ENCODE measurements around the gene CEP135. TPM values are rescaled to one million over a fixed set of nuclear protein-coding genes. Genes with fewer than 3 reads are reported as not detected.
"Not testable (repeated sequence)": the region's sequence is repeated elsewhere in the genome, so short reads cannot be mapped to it uniquely, and the experiment has no call there.

The CEP135 gene
- total RNA-seq, 2 experiments from 2014 or later, result 21.6 to 32.7 TPM

DNA sequence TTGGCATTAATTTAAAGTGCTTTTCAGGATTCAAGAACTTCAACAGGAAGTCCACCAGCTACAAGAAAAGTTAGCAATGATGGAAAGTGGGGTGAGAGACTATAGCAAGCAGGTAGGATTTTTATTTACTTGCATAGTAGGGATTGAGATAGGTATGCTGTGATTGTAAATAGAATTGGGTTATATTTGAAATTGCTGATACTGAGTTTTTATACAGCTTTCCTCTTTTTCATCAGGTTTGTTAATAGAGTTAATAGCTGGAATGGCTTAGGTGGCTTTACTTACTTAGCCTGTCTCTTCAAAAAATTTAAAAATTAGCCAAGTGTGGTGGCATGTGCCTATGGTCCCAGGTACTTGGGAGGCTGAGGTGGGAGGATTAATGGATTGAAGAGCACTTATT, 10.9 kb downstream of the CEP135 start:
- Histone ChIP-seq H3K9me2 (ENCODE audit: insufficient read depth, low read length) (no peaks in the 10 kb centered on the region), H3K9me3 (ENCODE audit: low read length) (no peaks in the 10 kb centered on the region), H3K27ac (ENCODE audit: low read depth, low read length, poor library complexity, severe bottlenecking) (no peak overlapping the region), H3K79me2 (ENCODE audit: insufficient read depth, low read depth, low read length) (no peaks in the 10 kb centered on the region), H4K20me1 (ENCODE audit: insufficient read depth, low read length) (no peaks in the 10 kb centered on the region), H2AFZ (ENCODE audit: low read length) (no peak overlapping the region), H3K36me3 (ENCODE audit: insufficient read depth, low read length) (peaks cover 95% of the 10 kb centered on the region), H3K4me1 (ENCODE audit: insufficient read depth, low read length, poor library complexity, severe bottlenecking) (no peaks in the 10 kb centered on the region), H3K4me2 (ENCODE audit: low read length) (no peak overlapping the region), H3K4me3 (ENCODE audit: low read depth, low read length, poor library complexity, severe bottlenecking) (no peak overlapping the region)
- BruUV-seq (replicated peaks), result no TSS peak
- ChIA-PET POLR2A (interaction anchor here (0.6 to 3.5 kb wide), 6 partner anchors 9 to 616 kb away, joined by 3 to 12 read pairs (median 4); partner anchors contain the start of gene CEP135), CTCF (ENCODE audit: unreplicated experiment) (no interaction called here)
- TF ChIP-seq EZH2phosphoT487 (IDR thresholded peaks at IDR 0.05; ENCODE audit: borderline replicate concordance, low read depth, low read length), result no peak
- TF ChIP-seq, protein P1, sequence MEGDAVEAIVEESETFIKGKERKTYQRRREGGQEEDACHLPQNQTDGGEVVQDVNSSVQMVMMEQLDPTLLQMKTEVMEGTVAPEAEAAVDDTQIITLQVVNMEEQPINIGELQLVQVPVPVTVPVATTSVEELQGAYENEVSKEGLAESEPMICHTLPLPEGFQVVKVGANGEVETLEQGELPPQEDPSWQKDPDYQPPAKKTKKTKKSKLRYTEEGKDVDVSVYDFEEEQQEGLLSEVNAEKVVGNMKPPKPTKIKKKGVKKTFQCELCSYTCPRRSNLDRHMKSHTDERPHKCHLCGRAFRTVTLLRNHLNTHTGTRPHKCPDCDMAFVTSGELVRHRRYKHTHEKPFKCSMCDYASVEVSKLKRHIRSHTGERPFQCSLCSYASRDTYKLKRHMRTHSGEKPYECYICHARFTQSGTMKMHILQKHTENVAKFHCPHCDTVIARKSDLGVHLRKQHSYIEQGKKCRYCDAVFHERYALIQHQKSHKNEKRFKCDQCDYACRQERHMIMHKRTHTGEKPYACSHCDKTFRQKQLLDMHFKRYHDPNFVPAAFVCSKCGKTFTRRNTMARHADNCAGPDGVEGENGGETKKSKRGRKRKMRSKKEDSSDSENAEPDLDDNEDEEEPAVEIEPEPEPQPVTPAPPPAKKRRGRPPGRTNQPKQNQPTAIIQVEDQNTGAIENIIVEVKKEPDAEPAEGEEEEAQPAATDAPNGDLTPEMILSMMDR (conservative IDR thresholded peaks at IDR 0.05; ENCODE audit: low read length), result no peak
- no peak for DNase-seq (ENCODE audit: low spot score)
- intact Hi-C loops (cut with micrococcal nuclease; ENCODE audit: unreplicated experiment), result no loop called here

DNA sequence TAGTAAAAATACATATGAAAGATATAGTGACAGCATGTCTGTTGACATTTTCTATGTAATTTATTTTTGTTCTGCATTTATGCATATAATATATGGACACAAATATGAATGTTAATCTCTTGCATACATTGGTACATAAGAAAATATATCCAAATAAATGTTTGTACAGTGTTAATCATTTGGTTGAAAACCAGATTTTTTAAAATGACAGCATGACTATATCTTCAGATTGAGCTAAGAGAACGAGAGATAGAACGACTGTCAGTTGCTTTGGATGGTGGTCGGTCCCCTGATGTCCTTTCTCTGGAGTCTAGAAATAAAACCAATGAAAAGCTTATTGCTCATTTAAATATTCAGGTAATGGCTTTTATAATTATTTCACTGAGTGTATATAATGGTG, 15.3 kb downstream of the CEP135 start:
- Histone ChIP-seq H3K9me3 (ENCODE audit: low read length) (no peaks in the 10 kb centered on the region), H3K4me3 (ENCODE audit: low read depth, low read length, poor library complexity, severe bottlenecking) (no peak overlapping the region), H4K20me1 (ENCODE audit: insufficient read depth, low read length) (no peaks in the 10 kb centered on the region), H3K79me2 (ENCODE audit: insufficient read depth, low read depth, low read length) (no peaks in the 10 kb centered on the region), H2AFZ (ENCODE audit: low read length) (no peak overlapping the region), H3K9me2 (ENCODE audit: insufficient read depth, low read length) (no peaks in the 10 kb centered on the region), H3K4me2 (ENCODE audit: low read length) (no peak overlapping the region), H3K36me3 (ENCODE audit: insufficient read depth, low read length) (peaks cover 91% of the 10 kb centered on the region), H3K4me1 (ENCODE audit: insufficient read depth, low read length, poor library complexity, severe bottlenecking) (no peaks in the 10 kb centered on the region), H3K27ac (ENCODE audit: low read depth, low read length, poor library complexity, severe bottlenecking) (no peak overlapping the region)
- ChIA-PET POLR2A (interaction anchor here (0.9 to 1.1 kb wide), 3 partner anchors 10 to 17 kb away, joined by 3 to 4 read pairs (median 3); partner anchors contain the start of gene CEP135), CTCF (ENCODE audit: unreplicated experiment) (no interaction called here)
- DNase-seq (ENCODE audit: low spot score), result no peak
- TF ChIP-seq EZH2phosphoT487 (IDR thresholded peaks at IDR 0.05; ENCODE audit: borderline replicate concordance, low read depth, low read length), result no peak
- TF ChIP-seq, protein P1 (conservative IDR thresholded peaks at IDR 0.05; ENCODE audit: low read length), result no peak
- intact Hi-C loops (cut with micrococcal nuclease; ENCODE audit: unreplicated experiment), result no loop called here
- BruUV-seq (replicated peaks), result no TSS peak

DNA sequence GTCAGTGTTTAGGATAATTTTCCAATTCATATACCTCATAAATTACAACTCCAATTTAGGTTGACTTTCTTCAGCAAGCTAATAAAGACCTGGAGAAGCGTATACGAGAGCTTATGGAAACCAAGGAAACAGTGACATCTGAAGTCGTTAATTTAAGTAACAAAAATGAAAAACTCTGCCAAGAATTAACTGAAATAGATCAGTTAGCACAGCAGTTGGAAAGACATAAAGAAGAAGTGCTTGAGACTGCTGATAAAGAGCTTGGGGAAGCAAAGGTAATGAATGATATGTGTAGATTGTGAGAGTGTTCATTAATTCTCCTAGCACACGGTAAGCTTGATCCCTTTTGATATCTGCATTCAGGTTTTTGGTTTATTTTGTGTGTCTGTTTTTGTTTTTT, 16.8 kb downstream of the CEP135 start:
- no TSS peak for BruUV-seq (replicated peaks)
- Histone ChIP-seq H3K4me1 (ENCODE audit: insufficient read depth, low read length, poor library complexity, severe bottlenecking) (no peaks in the 10 kb centered on the region), H2AFZ (ENCODE audit: low read length) (no peak overlapping the region), H3K4me3 (ENCODE audit: low read depth, low read length, poor library complexity, severe bottlenecking) (no peak overlapping the region), H3K4me2 (ENCODE audit: low read length) (no peak overlapping the region), H3K9me2 (ENCODE audit: insufficient read depth, low read length) (no peaks in the 10 kb centered on the region), H3K79me2 (ENCODE audit: insufficient read depth, low read depth, low read length) (no peaks in the 10 kb centered on the region), H3K36me3 (ENCODE audit: insufficient read depth, low read length) (peaks cover 90% of the 10 kb centered on the region), H4K20me1 (ENCODE audit: insufficient read depth, low read length) (no peaks in the 10 kb centered on the region), H3K27ac (ENCODE audit: low read depth, low read length, poor library complexity, severe bottlenecking) (no peak overlapping the region), H3K9me3 (ENCODE audit: low read length) (no peaks in the 10 kb centered on the region)
- DNase-seq (ENCODE audit: low spot score), result no peak
- ChIA-PET POLR2A (interaction anchor here (1.2 to 1.9 kb wide), 5 partner anchors 9 to 17 kb away, joined by 3 to 8 read pairs (median 6); partner anchors contain the start of gene CEP135), CTCF (ENCODE audit: unreplicated experiment) (no interaction called here)
- intact Hi-C loops (cut with micrococcal nuclease; ENCODE audit: unreplicated experiment), result no loop called here
- no peak for TF ChIP-seq EZH2phosphoT487 (IDR thresholded peaks at IDR 0.05; ENCODE audit: borderline replicate concordance, low read depth, low read length)
- TF ChIP-seq, protein P1 (conservative IDR thresholded peaks at IDR 0.05; ENCODE audit: low read length), result no peak

DNA sequence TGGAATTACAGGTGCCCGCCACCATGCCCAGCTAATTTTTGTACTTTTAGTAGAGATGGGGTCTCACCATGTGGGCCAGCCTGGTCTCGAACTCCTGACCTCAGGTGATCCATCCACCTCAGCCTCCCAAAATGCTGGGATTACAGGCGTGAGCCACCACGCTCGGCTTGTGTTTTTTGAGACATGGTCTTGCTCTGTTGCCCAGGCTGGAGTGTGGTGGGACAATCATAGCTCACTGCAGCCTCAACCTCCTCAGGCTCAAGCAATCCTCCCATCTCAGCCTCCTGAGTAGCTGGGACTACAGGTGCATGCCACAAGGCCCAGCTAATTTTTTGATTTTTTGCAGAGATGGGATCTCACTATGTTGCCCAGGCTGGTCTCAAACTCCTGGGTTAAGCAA, 17.6 kb downstream of the CEP135 start:
- H3K9me3 ChIP-seq (ENCODE audit: low read length); BruUV-seq (replicated peaks); H3K4me1 ChIP-seq (ENCODE audit: insufficient read depth, low read length, poor library complexity, severe bottlenecking); H3K4me2 ChIP-seq (ENCODE audit: low read length); H3K79me2 ChIP-seq (ENCODE audit: insufficient read depth, low read depth, low read length); H3K27ac ChIP-seq (ENCODE audit: low read depth, low read length, poor library complexity, severe bottlenecking); H4K20me1 ChIP-seq (ENCODE audit: insufficient read depth, low read length); DNase-seq (ENCODE audit: low spot score); H2AFZ ChIP-seq (ENCODE audit: low read length); intact Hi-C loops (cut with micrococcal nuclease; ENCODE audit: unreplicated experiment); H3K9me2 ChIP-seq (ENCODE audit: insufficient read depth, low read length); H3K4me3 ChIP-seq (ENCODE audit: low read depth, low read length, poor library complexity, severe bottlenecking): not testable (repeated sequence)
- peaks cover 91% of the 10 kb centered on the region for H3K36me3 ChIP-seq (ENCODE audit: insufficient read depth, low read length)
- ChIA-PET POLR2A (interaction anchor here (0.9 to 1.9 kb wide), 4 partner anchors 10 to 15 kb away, joined by 3 to 8 read pairs (median 5); no protein-coding TSS in a partner anchor), CTCF (ENCODE audit: unreplicated experiment) (interaction anchor here (0.9 kb wide), 1 partner anchor 621 kb away, joined by 3 read pairs; the partner anchor contains the start of gene SRD5A3)

Data from OCI-LY7 (cell line).